ENCODE data around the gene RABGEF1.
A peak's percentile ranks its signal among the peaks of the same experiment; 100 is the strongest.
"Not testable (repeated sequence)": the region's sequence is repeated elsewhere in the genome, so short reads cannot be mapped to it uniquely, and the experiment has no call there.

Gene RABGEF1

GRCh38 chr7:66735154-66735553 is 5.4 kb upstream of the RABGEF1 start:
- H3K4me1 ChIP-seq (ENCODE audit: control insufficient read depth, insufficient read depth, low read length, poor library complexity, severe bottlenecking), result no peaks in the 10 kb centered on the region

GRCh38 chr7:66735850-66736249 is 4.7 kb upstream of the RABGEF1 start:
- H3K4me3 ChIP-seq (ENCODE audit: extremely low read depth, insufficient read depth, low read length, poor library complexity, severe bottlenecking), result no peak overlapping the region
- H3K4me1 ChIP-seq (ENCODE audit: control insufficient read depth, insufficient read depth, low read length, poor library complexity, severe bottlenecking), result no peaks in the 10 kb centered on the region
- no peak overlapping the region for H3K27ac ChIP-seq (ENCODE audit: low read depth, low read length, severe bottlenecking)
- peaks cover 27% of the 10 kb centered on the region for H3K36me3 ChIP-seq (ENCODE audit: control insufficient read depth, insufficient read depth, low read length)
- peaks cover 11% of the 10 kb centered on the region for H3K9me3 ChIP-seq (ENCODE audit: control insufficient read depth, low read length)
- WGBS, 2 experiments (ENCODE audit: insufficient coverage in 2 of 2), result no CpG with 5 or more reads among the region's 1 CpG

More at GRCh38 chr7:66735154-66735553, 5.4 kb upstream of the RABGEF1 start:
- peaks cover 11% of the 10 kb centered on the region for H3K9me3 ChIP-seq (ENCODE audit: control insufficient read depth, low read length)
- no peak overlapping the region for H3K4me3 ChIP-seq (ENCODE audit: extremely low read depth, insufficient read depth, low read length, poor library complexity, severe bottlenecking)
- no peak overlapping the region for H3K27ac ChIP-seq (ENCODE audit: low read depth, low read length, severe bottlenecking)
- peaks cover 27% of the 10 kb centered on the region for H3K36me3 ChIP-seq (ENCODE audit: control insufficient read depth, insufficient read depth, low read length)
- WGBS, 2 experiments (ENCODE audit: insufficient coverage in 2 of 2), result no CpG with 5 or more reads among the region's 3 CpGs

GRCh38 chr7:66736892-66737291 is 3.6 kb upstream of the RABGEF1 start:
- H3K4me3 ChIP-seq (ENCODE audit: extremely low read depth, insufficient read depth, low read length, poor library complexity, severe bottlenecking), result no peak overlapping the region
- peaks cover 11% of the 10 kb centered on the region for H3K9me3 ChIP-seq (ENCODE audit: control insufficient read depth, low read length)
- no peaks in the 10 kb centered on the region for H3K4me1 ChIP-seq (ENCODE audit: control insufficient read depth, insufficient read depth, low read length, poor library complexity, severe bottlenecking)
- H3K27ac ChIP-seq (ENCODE audit: low read depth, low read length, severe bottlenecking), result no peak overlapping the region
- no CpG with 5 or more reads among the region's 6 CpGs for whole genome bisulfite sequencing, 2 experiments (ENCODE audit: insufficient coverage in 2 of 2)
- H3K36me3 ChIP-seq (ENCODE audit: control insufficient read depth, insufficient read depth, low read length), result peaks cover 27% of the 10 kb centered on the region

- H3K36me3 ChIP-seq (ENCODE audit: control insufficient read depth, insufficient read depth, low read length), result peaks cover 28% of the 10 kb centered on the region
- WGBS, 2 experiments (ENCODE audit: insufficient coverage in 2 of 2), result 90 to 95% methylated on average over 2 of the region's 6 CpGs
- no peak overlapping the region for H3K4me3 ChIP-seq (ENCODE audit: extremely low read depth, insufficient read depth, low read length, poor library complexity, severe bottlenecking)
- no peaks in the 10 kb centered on the region for H3K4me1 ChIP-seq (ENCODE audit: control insufficient read depth, insufficient read depth, low read length, poor library complexity, severe bottlenecking)
- peaks cover 11% of the 10 kb centered on the region for H3K9me3 ChIP-seq (ENCODE audit: control insufficient read depth, low read length)
- no peak overlapping the region for H3K27ac ChIP-seq (ENCODE audit: low read depth, low read length, severe bottlenecking)
These were observed 2.9 kb upstream of the RABGEF1 start for GRCh38 chr7:66737667-66738066.

- peak overlapping the region; percentile 95 for H3K27ac ChIP-seq (ENCODE audit: low read depth, low read length, severe bottlenecking)
- H3K4me3 ChIP-seq (ENCODE audit: extremely low read depth, insufficient read depth, low read length, poor library complexity, severe bottlenecking), result peak overlapping the region; percentile 90
- 92 to 98% methylated on average over 8 to 13 of the region's 14 CpGs for WGBS, 2 experiments (ENCODE audit: insufficient coverage in 2 of 2)
These were observed 1.1 kb upstream of the RABGEF1 start for GRCh38 chr7:66739477-66739876.

GRCh38 chr7:66739953-66740301 is 606 bp upstream of the RABGEF1 start:
- Histone ChIP-seq H3K4me3 (ENCODE audit: extremely low read depth, insufficient read depth, low read length, poor library complexity, severe bottlenecking) (peak overlapping the region; percentile 90), H3K27ac (ENCODE audit: low read depth, low read length, severe bottlenecking) (peak overlapping the region; percentile 95), H3K9me3 (ENCODE audit: control insufficient read depth, low read length) (peaks cover 11% of the 10 kb centered on the region), H3K36me3 (ENCODE audit: control insufficient read depth, insufficient read depth, low read length) (peaks cover 42% of the 10 kb centered on the region), H3K4me1 (ENCODE audit: control insufficient read depth, insufficient read depth, low read length, poor library complexity, severe bottlenecking) (no peaks in the 10 kb centered on the region)
- WGBS, 2 experiments (ENCODE audit: insufficient coverage in 2 of 2), result 26 to 35% methylated on average over 7 to 10 of the region's 12 CpGs

More at GRCh38 chr7:66739477-66739876, 1.1 kb upstream of the RABGEF1 start:
- no peaks in the 10 kb centered on the region for H3K4me1 ChIP-seq (ENCODE audit: control insufficient read depth, insufficient read depth, low read length, poor library complexity, severe bottlenecking)
- peaks cover 11% of the 10 kb centered on the region for H3K9me3 ChIP-seq (ENCODE audit: control insufficient read depth, low read length)
- peaks cover 42% of the 10 kb centered on the region for H3K36me3 ChIP-seq (ENCODE audit: control insufficient read depth, insufficient read depth, low read length)

GRCh38 chr7:66740980-66741709 is 612 bp downstream of the RABGEF1 start:
- 0 to 1% methylated on average over 35 to 36 of the region's 54 CpGs for WGBS, 2 experiments (ENCODE audit: insufficient coverage in 2 of 2)
- peak overlapping the region; percentile 90 for H3K4me3 ChIP-seq (ENCODE audit: extremely low read depth, insufficient read depth, low read length, poor library complexity, severe bottlenecking)
- H3K4me1 ChIP-seq (ENCODE audit: control insufficient read depth, insufficient read depth, low read length, poor library complexity, severe bottlenecking); H3K9me3 ChIP-seq (ENCODE audit: control insufficient read depth, low read length): not testable (repeated sequence)
- H3K27ac ChIP-seq (ENCODE audit: low read depth, low read length, severe bottlenecking), result peak overlapping the region; percentile 95
- H3K36me3 ChIP-seq (ENCODE audit: control insufficient read depth, insufficient read depth, low read length), result peaks cover 38% of the 10 kb centered on the region

GRCh38 chr7:66741710-66742049 is 1.1 kb downstream of the RABGEF1 start:
- peak overlapping the region; percentile 90 for H3K4me3 ChIP-seq (ENCODE audit: extremely low read depth, insufficient read depth, low read length, poor library complexity, severe bottlenecking)
- peaks cover 32% of the 10 kb centered on the region for H3K36me3 ChIP-seq (ENCODE audit: control insufficient read depth, insufficient read depth, low read length)
- H3K27ac ChIP-seq (ENCODE audit: low read depth, low read length, severe bottlenecking), result peak overlapping the region; percentile 95
- H3K4me1 ChIP-seq (ENCODE audit: control insufficient read depth, insufficient read depth, low read length, poor library complexity, severe bottlenecking), result no peaks in the 10 kb centered on the region
- WGBS, 2 experiments (ENCODE audit: insufficient coverage in 2 of 2), result 78 to 79% methylated on average over 13 to 14 of the region's 17 CpGs
- H3K9me3 ChIP-seq (ENCODE audit: control insufficient read depth, low read length), result no peaks in the 10 kb centered on the region

- H3K4me3 ChIP-seq (ENCODE audit: extremely low read depth, insufficient read depth, low read length, poor library complexity, severe bottlenecking), result peak overlapping the region; percentile 2
- peaks cover 26% of the 10 kb centered on the region for H3K36me3 ChIP-seq (ENCODE audit: control insufficient read depth, insufficient read depth, low read length)
- not testable (repeated sequence) for H3K9me3 ChIP-seq (ENCODE audit: control insufficient read depth, low read length); H3K4me1 ChIP-seq (ENCODE audit: control insufficient read depth, insufficient read depth, low read length, poor library complexity, severe bottlenecking); H3K27ac ChIP-seq (ENCODE audit: low read depth, low read length, severe bottlenecking)
- 85 to 94% methylated on average over 3 to 4 of the region's 4 CpGs for WGBS, 2 experiments (ENCODE audit: insufficient coverage in 2 of 2)
These were observed 1.8 kb downstream of the RABGEF1 start for GRCh38 chr7:66742298-66742697.

GRCh38 chr7:66743920-66744319 is 3.4 kb downstream of the RABGEF1 start:
- H3K27ac ChIP-seq (ENCODE audit: low read depth, low read length, severe bottlenecking), result no peak overlapping the region
- peaks cover 34% of the 10 kb centered on the region for H3K36me3 ChIP-seq (ENCODE audit: control insufficient read depth, insufficient read depth, low read length)
- no peak overlapping the region for H3K4me3 ChIP-seq (ENCODE audit: extremely low read depth, insufficient read depth, low read length, poor library complexity, severe bottlenecking)
- 95 to 100% methylated on average over 1 to 7 of the region's 9 CpGs for WGBS, 2 experiments (ENCODE audit: insufficient coverage in 2 of 2)
- peaks cover 4% of the 10 kb centered on the region for H3K4me1 ChIP-seq (ENCODE audit: control insufficient read depth, insufficient read depth, low read length, poor library complexity, severe bottlenecking)
- no peaks in the 10 kb centered on the region for H3K9me3 ChIP-seq (ENCODE audit: control insufficient read depth, low read length)

- Histone ChIP-seq H3K4me1 (ENCODE audit: control insufficient read depth, insufficient read depth, low read length, poor library complexity, severe bottlenecking) (peaks cover 4% of the 10 kb centered on the region), H3K4me3 (ENCODE audit: extremely low read depth, insufficient read depth, low read length, poor library complexity, severe bottlenecking) (no peak overlapping the region), H3K27ac (ENCODE audit: low read depth, low read length, severe bottlenecking) (no peak overlapping the region), H3K9me3 (ENCODE audit: control insufficient read depth, low read length) (no peaks in the 10 kb centered on the region), H3K36me3 (ENCODE audit: control insufficient read depth, insufficient read depth, low read length) (peaks cover 36% of the 10 kb centered on the region)
- no CpG with 5 or more reads among the region's 2 CpGs for WGBS, 2 experiments (ENCODE audit: insufficient coverage in 2 of 2)
These were observed 6.9 kb downstream of the RABGEF1 start for GRCh38 chr7:66747385-66747784.

Measured in mesodermal cell (in vitro differentiated cells).